HepG2 (cell line): Measurements from ENCODE around the gene CERS5. TPM values are rescaled to one million over a fixed set of nuclear protein-coding genes. Genes with fewer than 3 reads are reported as not detected.

ENCODE experiments used
- ATF5 ChIP-seq: sonication (generic); formaldehyde crosslinking; IDR thresholded peaks from 2 replicates; pipeline ENCODE4 v1.4.0; 2020; ENCODE audit warnings: mild to moderate bottlenecking, low read depth, missing genetic modification reagents
- CEBPB ChIP-seq: IDR thresholded peaks from 2 replicates; pipeline ENCODE4 v1.6.1; 2011; ENCODE audit warnings: low read depth, low read length, improper control_type of control experiment, borderline replicate concordance
- HHEX ChIP-seq: IDR thresholded peaks from 2 replicates; pipeline ENCODE4 v1.6.1; 2016; ENCODE audit warnings: control low read depth
- HNRNPL ChIP-seq: fragments of 200-400 bp; formaldehyde crosslinking; IDR thresholded peaks from 2 replicates; pipeline ENCODE4 v1.6.1; 2017; ENCODE audit warnings: mild to moderate bottlenecking, low read depth, low read length
- MXD1 ChIP-seq: sonication (generic); formaldehyde crosslinking; IDR thresholded peaks from 2 replicates; pipeline ENCODE4 v1.4.0; 2020; ENCODE audit warnings: mild to moderate bottlenecking, missing genetic modification reagents
- PITX1 ChIP-seq: sonication (generic); formaldehyde crosslinking; IDR thresholded peaks from 2 replicates; pipeline ENCODE4 v1.5.1; 2020; ENCODE audit warnings: mild to moderate bottlenecking, missing genetic modification reagents
- SNAPC5 ChIP-seq: sonication (generic); formaldehyde crosslinking; IDR thresholded peaks from 2 replicates; pipeline ENCODE4 v1.8.1; 2023; ENCODE audit warnings: mild to moderate bottlenecking, missing genetic modification reagents, borderline replicate concordance
- STAG1 ChIP-seq: sonication (generic); formaldehyde crosslinking; IDR thresholded peaks from 2 replicates; pipeline ENCODE4 v1.4.0; 2020; ENCODE audit warnings: missing genetic modification reagents
- STAT5B ChIP-seq: sonication (generic); formaldehyde crosslinking; IDR thresholded peaks from 2 replicates; pipeline ENCODE4 v1.4.0; 2020; ENCODE audit warnings: missing genetic modification reagents
- ZBTB3 ChIP-seq: sonication (generic); formaldehyde crosslinking; IDR thresholded peaks from 2 replicates; pipeline ENCODE4 v1.4.0; 2020; ENCODE audit warnings: low read depth, mild to moderate bottlenecking, moderate library complexity, missing genetic modification reagents, borderline replicate concordance
- ZBTB4 ChIP-seq: sonication (generic); formaldehyde crosslinking; IDR thresholded peaks from 2 replicates; pipeline ENCODE4 v1.4.0; 2020; ENCODE audit warnings: missing genetic modification reagents, mild to moderate bottlenecking, borderline replicate concordance
- ZHX2 ChIP-seq, 2 experiments: sonication (generic) in 1 of 2; formaldehyde crosslinking in 1 of 2; IDR thresholded peaks; 2 replicates each; pipeline versions ENCODE4 v1.6.1 to v1.9.0; 2014 to 2022; ENCODE audit warnings: antibody characterized with exemption in 1 of 2, borderline replicate concordance in 1 of 2, inconsistent platforms in 1 of 2, low read depth in 1 of 2, missing genetic modification reagents in 1 of 2
- ZNF20 ChIP-seq: sonication (generic); formaldehyde crosslinking; IDR thresholded peaks from 2 replicates; pipeline ENCODE4 v1.4.0; 2020; ENCODE audit warnings: mild to moderate bottlenecking, moderate library complexity, missing genetic modification reagents
- ZNF691 ChIP-seq: sonication (generic); formaldehyde crosslinking; IDR thresholded peaks from 2 replicates; pipeline ENCODE4 v1.4.0; 2020; ENCODE audit warnings: missing genetic modification reagents, low read depth, mild to moderate bottlenecking, borderline replicate concordance
- ZNF749 ChIP-seq: sonication (generic); formaldehyde crosslinking; IDR thresholded peaks from 2 replicates; pipeline ENCODE4 v1.8.0; 2022; ENCODE audit warnings: mild to moderate bottlenecking, missing genetic modification reagents, moderate library complexity, borderline replicate concordance
- polyA plus RNA-seq, 8 experiments: library from polyadenylated mRNA; depleted of rRNA in 3 of 8; stranded (reverse) in 7 of 8; unstranded in 1 of 8; fragments of >200 nt; fragmentation: Illumina TruSeq in 4 of 8; extraction: Trizol in 4 of 8; gene quantifications; 2 replicates each; pipeline versions ENCODE4 v1.2.1 to v1.2.3, GENCODE V29; 2011 to 2016; ENCODE audit warnings: low read depth in 4 of 8, missing spikeins in 1 of 8, mixed read lengths in 1 of 8; ENCODE audit not compliant: insufficient read depth in 1 of 8
- total RNA-seq, 5 experiments: library from RNA; depleted of rRNA; stranded (reverse); fragments of >200 nt; fragmentation: Illumina TruSeq; extraction: Trizol; gene quantifications; 2 replicates each; pipeline ENCODE4 v1.2.3, GENCODE V29; 2016; ENCODE audit warnings: low read depth in 1 of 5

The CERS5 gene
- total and polyA plus RNA-seq, 2 of the 13 experiments (the other 11 are each of a cell fraction or from before 2014, with no cell fraction given), result 22.3 to 48.8 TPM

- TF ChIP-seq ATF5 (CRISPR knock-in tag), result peak; percentile 65; the same call in 1 of the 2 replicates
- TF ChIP-seq ZBTB4 (CRISPR knock-in tag), result peak; percentile 80; the same call in 1 of the 2 replicates
- TF ChIP-seq MXD1 (CRISPR knock-in tag), result peak; percentile 81; the same call in 1 of the 2 replicates
- TF ChIP-seq ZHX2 (IDR thresholded peaks at IDR 0.05; ENCODE audit: low read depth), result peak; percentile 56; the same call in 1 of the 2 replicates
- no peak for TF ChIP-seq ZHX2 (CRISPR knock-in tag; IDR thresholded peaks at IDR 0.05; ENCODE audit: borderline replicate concordance)
- TF ChIP-seq ZNF749, result peak; percentile 67; the same call in 1 of the 2 replicates
- peak; percentile 74; the same call in 1 of the 2 replicates for TF ChIP-seq PITX1 (CRISPR knock-in tag)
- TF ChIP-seq STAT5B (CRISPR knock-in tag), result no peak; the same call in 1 of the 2 replicates
- no peak for TF ChIP-seq HHEX
- TF ChIP-seq ZBTB3 (CRISPR knock-in tag), result no peak
- TF ChIP-seq ZNF20, result no peak
- TF ChIP-seq CEBPB, result 0 out of 2 replicates have a peak, but pooled peaks have one; percentile 1
- 0 out of 2 replicates have a peak, but pooled peaks have one; percentile 72 for TF ChIP-seq ZNF691
- TF ChIP-seq SNAPC5 (CRISPR knock-in tag), result 0 out of 2 replicates have a peak, but pooled peaks have one; percentile 55
- peak; percentile 96 for TF ChIP-seq HNRNPL
- peak; percentile 29 for TF ChIP-seq STAG1 (CRISPR knock-in tag)
Measured at GRCh38 chr12:50111693-50112455, 55.3 kb downstream of the CERS5 start, which contains the start of gene COX14 (continued).
